GM12891 (cell line): ENCODE results near the gene GLIPR2.

Source experiments
- DNase-seq: peaks from one replicate; pipeline ENCODE4 v3.0.0; 2011; ENCODE audit warnings: low spot score; ENCODE audit not compliant: insufficient read length
- FAIRE-seq: peaks from 2 replicates; lab custom pipeline; 2011; peaks lifted over from hg19 to GRCh38; lab: Jason Lieb, UNC
- PAX5 ChIP-seq: IDR thresholded peaks from 2 replicates; pipeline ENCODE4 v1.6.1; 2011; ENCODE audit warnings: low read length, moderate library complexity, mild to moderate bottlenecking; ENCODE audit not compliant: insufficient read depth, severe bottlenecking
- POLR2A ChIP-seq: IDR thresholded peaks from 2 replicates; pipeline ENCODE4 v1.6.1; 2011; ENCODE audit warnings: low read depth, low read length, control low read depth
- POLR2AphosphoS5 ChIP-seq: IDR thresholded peaks from 2 replicates; pipeline ENCODE4 v1.6.1; 2011; ENCODE audit warnings: low read depth, low read length, control low read depth
- POU2F2 ChIP-seq: IDR thresholded peaks from 2 replicates; pipeline ENCODE4 v1.6.1; 2011; ENCODE audit warnings: low read depth, mild to moderate bottlenecking, control low read depth, low read length, moderate library complexity
- SPI1 ChIP-seq: IDR thresholded peaks from 2 replicates; pipeline ENCODE4 v1.6.1; 2011; ENCODE audit warnings: low read depth, low read length, control low read depth
- TAF1 ChIP-seq: IDR thresholded peaks from 2 replicates; pipeline ENCODE4 v1.6.1; 2011; ENCODE audit warnings: low read depth, low read length, control low read depth

The GLIPR2 gene

DNA sequence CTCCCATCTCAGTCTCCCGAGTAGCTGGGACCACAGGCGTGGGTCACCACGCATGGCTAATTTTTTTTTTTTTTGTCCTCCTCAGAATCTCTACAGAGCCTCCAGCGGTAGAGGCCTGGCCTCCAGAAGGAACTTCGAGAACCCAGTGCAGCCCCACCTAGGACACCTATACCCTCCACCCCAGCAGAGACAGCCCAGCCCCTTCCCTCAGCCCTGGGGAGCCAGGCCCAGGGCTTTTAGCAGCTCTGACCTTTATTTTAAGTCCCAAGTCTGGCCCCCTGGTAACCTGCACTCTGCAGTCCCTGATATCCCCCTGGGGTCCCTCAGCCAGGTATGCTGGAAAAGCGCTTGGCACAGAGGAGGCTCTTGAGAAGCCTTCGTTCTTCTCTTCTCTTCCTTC lies 5.2 kb downstream of the GLIPR2 start:
- DNase-seq (no peak), FAIRE-seq (no peak)
- TF ChIP-seq SPI1: no peak
- no peak for TF ChIP-seq PAX5
- TF ChIP-seq POU2F2: no peak
- no peak for TF ChIP-seq TAF1

DNA sequence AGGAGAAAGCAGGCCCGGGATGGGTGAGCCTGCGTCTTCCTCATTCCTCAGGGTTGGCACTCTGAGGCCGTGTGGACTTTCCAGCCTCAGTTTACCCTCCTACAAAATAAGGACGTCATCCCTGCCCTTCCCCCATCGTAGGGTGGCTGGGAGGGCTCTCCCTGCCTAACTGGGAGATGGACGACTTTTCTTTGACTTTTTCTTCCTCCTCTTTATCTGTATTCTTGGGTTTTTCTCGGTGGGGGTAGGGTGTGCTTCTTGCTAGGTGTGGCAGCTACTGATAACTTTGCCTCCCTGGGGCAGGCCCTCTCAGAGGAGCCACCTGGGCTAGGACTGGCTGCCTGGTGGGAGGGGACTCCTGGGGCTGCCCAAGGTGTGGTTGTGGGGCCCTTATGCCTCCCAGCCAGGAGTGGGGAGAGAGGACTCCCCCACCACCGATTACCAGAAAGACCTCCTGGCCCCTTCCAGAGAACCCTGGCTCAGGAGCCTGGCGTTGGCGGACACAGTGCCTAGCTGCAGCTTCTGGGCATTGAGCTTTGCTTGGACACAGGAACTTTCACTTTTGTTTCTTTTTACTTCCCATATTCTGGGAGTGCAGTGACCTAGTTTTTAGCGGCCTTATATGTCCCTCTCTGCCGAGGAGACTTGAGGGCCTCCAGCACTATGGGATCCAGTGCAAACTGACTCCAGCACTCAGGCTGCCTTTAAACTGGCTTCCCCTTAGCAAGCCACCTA lies 6.1 kb downstream of the GLIPR2 start:
- peak; percentile 23 for FAIRE-seq
- DNase-seq: no peak
- TF ChIP-seq POLR2AphosphoS5: no peak
- no peak for TF ChIP-seq TAF1
- no peak for TF ChIP-seq POU2F2
- TF ChIP-seq POLR2A: no peak

DNA sequence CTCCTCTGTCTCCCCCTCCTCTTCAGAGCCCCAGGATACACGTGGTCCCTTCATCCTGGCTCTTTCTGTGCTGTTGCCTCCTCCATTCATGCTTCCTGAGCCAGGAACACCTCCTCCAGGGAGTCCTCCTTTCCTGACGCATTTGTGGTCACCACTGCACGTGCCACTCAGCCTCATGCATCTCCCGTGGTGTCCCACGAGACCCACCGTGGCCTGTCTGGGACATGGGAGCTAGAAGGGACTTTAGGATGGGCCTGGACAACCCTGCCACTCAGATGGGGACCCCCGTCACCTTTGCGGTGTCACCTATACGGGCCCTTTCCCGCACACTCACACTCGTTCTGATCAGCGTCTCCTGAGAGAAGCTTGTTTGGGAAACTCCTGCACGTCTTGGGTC lies 6.7 kb downstream of the GLIPR2 start:
- DNase-seq (no peak), FAIRE-seq (no peak)
- no peak for TF ChIP-seq POLR2A
- no peak for TF ChIP-seq SPI1
- TF ChIP-seq TAF1: no peak
- TF ChIP-seq POLR2AphosphoS5: no peak
- TF ChIP-seq POU2F2: no peak
- no peak for TF ChIP-seq PAX5

DNA sequence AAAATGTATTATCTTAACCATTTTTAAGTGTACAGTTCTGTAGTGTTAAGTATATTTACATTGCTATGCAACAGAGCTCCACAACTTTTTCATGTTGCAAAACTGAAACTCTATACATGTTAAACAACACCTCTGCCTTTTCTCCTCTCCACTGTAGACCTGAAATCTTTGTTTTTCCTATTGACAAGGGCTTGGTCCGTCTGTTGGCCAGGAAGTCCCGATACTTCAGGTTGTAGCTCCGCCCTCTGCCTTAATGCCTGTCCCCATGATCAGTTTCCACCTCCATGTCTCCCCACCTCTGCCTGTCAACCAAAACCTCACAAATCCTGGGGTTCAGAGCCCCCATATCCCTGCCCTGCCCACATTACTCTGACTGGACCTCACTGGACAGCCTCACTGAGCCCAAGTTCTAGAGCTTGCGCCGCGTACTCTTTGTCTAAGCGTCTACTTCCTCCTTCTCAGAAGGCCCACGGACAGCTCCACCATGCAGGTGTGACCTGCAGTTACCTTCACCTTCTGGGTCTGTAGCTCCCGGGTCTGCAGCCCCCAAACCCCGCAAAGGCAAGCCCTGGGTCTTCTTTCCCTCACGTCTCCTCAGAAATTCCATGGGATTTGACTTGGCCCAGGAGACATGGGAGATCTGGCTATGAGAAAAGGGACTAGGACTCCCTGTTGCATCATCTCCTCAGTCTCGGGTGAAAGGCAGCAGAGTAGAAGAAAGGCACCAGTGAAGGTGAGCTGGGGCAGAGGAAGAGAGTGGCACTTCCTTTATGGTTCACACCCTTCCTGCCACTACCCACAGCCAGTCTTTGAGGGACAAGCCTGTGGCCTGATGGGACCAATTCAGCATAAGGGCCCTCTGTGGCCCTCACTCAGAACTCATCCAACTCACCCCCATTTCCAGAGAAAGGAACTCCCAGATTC lies 8.0 kb downstream of the GLIPR2 start:
- DNase-seq: no peak
- TF ChIP-seq TAF1 (no peak), POLR2A (no peak), SPI1 (no peak), POU2F2 (no peak), POLR2AphosphoS5 (no peak)

DNA sequence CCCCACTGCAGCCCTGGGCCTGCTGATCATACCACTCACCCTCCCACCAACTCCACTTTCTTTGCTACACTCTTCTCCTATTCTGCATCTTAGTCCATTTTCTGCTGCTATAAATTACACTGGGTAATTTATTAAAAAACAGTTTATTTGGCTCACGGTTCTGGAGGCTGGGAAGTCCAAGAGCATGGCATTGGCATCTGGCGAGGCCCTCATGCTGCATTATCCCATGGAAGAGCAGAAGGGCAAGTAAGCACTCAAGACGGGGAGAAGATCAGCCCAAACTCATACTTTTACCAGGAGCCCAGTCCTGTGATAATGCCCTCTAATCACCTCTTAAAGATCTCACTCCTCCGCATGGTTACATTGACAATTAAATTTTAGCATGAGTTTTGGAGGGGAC lies 9.4 kb downstream of the GLIPR2 start:
- TF ChIP-seq POLR2A (no peak), POU2F2 (no peak), TAF1 (no peak)
- DNase-seq: no peak
- FAIRE-seq: no peak

More for the DNA sequence above, 8.0 kb downstream of the GLIPR2 start:
- FAIRE-seq: peak; percentile 75

DNA sequence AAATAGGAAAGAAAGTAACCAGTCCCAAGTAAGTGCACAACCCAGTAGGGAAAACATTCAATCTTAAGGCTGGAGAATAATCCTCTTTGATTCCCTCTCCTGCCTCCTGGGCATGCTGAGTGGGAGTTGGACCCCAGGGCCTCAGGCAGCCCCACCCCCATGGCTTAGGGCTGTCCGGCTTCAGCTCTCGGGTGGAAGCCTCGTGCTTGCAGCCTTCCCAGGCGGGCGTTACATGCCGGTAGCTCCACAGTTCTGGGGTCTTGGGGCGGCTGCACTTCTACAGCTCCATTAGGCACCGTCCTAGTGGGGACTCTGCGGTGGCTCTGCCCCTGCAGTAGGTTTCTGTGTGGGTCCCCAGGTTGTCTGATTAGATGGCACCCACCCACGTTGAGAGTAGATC lies 10.1 kb downstream of the GLIPR2 start:
- FAIRE-seq (no peak), DNase-seq (no peak)
- TF ChIP-seq SPI1: no peak

DNA sequence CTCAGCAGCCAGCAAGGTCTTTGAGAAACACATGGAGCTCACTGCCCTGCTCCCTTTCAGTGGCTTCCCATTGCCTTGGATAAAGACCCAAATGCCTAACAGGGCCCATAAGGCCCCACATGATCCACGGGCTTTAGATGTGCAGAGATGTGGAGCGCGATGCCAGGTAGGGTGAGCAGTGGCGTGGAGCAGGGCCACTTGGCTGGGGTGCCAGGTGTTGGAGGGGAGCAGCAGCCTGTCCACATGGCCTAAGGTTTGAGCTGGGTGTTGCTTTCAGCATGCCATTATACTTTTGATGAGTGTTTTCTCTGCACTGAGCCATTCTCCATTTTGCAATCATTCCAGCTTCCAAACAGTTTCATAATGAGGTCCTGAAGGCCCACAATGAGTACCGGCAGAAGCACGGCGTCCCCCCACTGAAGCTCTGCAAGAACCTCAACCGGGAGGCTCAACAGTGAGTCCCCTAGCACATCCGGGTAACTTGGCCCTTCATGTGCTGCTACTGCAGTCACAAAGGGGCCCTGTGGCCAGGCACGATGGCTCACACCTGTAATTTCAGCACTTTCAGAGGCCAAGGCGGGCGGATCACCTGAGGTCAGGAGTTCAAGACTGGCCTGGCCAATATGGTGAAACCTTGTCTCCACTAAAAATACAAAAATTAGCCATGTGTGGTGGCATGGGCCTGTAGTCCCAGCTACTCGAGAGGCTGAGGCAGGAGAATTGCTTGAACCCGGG lies 11.1 kb downstream of the GLIPR2 start:
- no peak for FAIRE-seq
- no peak for DNase-seq
- no peak for TF ChIP-seq PAX5
- no peak for TF ChIP-seq POLR2AphosphoS5
- no peak for TF ChIP-seq TAF1
- no peak for TF ChIP-seq POU2F2

DNA sequence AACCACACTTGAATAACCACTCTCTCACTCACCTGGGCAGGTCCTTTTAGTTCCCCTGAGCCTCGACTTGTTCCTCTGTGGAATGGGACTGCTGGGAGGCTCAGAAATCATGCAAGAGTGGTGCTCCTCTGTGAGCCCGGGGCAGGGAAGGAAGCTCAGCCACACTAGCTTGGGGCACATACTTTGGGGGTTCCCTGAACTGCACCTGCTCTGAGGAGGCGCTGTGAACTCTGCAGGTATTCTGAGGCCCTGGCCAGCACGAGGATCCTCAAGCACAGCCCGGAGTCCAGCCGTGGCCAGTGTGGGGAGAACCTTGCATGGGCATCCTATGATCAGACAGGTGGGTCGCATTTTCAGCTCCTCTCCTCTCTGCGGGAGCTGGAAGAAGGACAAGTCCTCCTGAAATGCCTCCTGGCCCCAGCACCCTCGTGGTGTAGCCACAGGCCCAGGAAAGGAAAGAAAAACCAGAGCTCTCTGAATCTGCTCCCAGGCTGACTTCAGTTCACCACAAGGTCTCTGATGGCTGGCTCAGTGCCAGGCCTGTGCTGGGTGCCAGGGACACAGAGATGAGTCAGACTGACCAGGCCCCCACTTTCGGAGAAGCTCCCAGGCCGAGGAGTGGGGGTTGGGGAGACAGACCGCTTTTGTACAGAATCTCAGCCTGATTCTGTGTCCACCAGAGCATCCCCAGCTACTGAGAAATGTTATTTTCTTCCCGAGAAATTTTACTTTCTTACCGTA lies 11.9 kb downstream of the GLIPR2 start:
- FAIRE-seq (peak; percentile 5), DNase-seq (no peak)
- TF ChIP-seq POLR2A (no peak), POLR2AphosphoS5 (no peak), TAF1 (no peak), SPI1 (no peak), PAX5 (no peak), POU2F2 (no peak)

DNA sequence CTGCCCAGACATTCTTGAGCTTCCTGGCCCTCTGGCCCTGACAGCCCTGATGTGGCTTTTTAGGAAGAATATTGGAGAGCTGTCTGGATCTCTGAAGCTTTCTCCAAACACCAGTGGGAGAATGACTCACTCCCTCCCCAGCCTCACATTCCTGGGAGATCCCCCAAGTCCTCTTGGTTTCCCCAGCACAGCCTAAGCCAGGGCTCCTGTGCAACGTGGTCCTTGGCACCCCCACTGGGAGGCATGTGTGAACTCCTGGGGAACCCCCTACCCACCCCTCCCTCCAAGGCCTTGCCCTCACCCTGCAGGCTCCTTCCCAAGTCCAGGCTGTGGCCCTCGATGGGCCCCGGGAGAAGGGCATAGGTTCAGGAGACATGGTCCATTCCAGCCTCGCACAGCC lies 12.7 kb downstream of the GLIPR2 start:
- no peak for FAIRE-seq
- no peak for DNase-seq
- TF ChIP-seq TAF1 (no peak), SPI1 (no peak), POLR2A (no peak), POU2F2 (no peak), PAX5 (no peak)
